ENCODE data around the gene SYNC. TPM values are rescaled to one million over a fixed set of nuclear protein-coding genes. Genes with fewer than 3 reads are reported as not detected.

The SYNC gene
- total and polyA plus RNA-seq, 10 of the 15 experiments (the other 5 are each of a cell fraction or from before 2014, with no cell fraction given) = 0.04 to 0.12 (median 0.05) TPM; not detected in 7

- Histone ChIP-seq H3K4me3 (no peak overlapping the region), H2AFZ (ENCODE audit: control insufficient read depth, low read depth, low read length) (no peak overlapping the region), H3K4me2 (ENCODE audit: control insufficient read depth, insufficient read depth) (no peak overlapping the region), H3K27ac (ENCODE audit: control insufficient read depth, insufficient read depth) (no peak overlapping the region), H3K27me3 (replicated peaks in 1 of 2; ENCODE audit: control insufficient read depth in 2 of 2, insufficient read depth in 2 of 2, low read length in 1 of 2) (peaks cover 6 to 13% of the 10 kb centered on the region in 2 experiments; a peak in 3 of 4 replicates), H3K9me3 (replicated peaks; ENCODE audit: control insufficient read depth, insufficient read depth, low read length) (no peaks in the 10 kb centered on the region), H4K20me1 (ENCODE audit: control insufficient read depth, insufficient read depth) (no peaks in the 10 kb centered on the region), H3K9ac (ENCODE audit: control insufficient read depth, insufficient read depth, low read length) (no peak overlapping the region), H3K36me3 (ENCODE audit: control insufficient read depth in 2 of 2, insufficient read depth in 2 of 2, low read length in 1 of 2) (no peaks in the 10 kb centered on the region), H3K4me1 (ENCODE audit: control insufficient read depth, insufficient read depth, low read length) (no peaks in the 10 kb centered on the region), H3K79me2 (ENCODE audit: control insufficient read depth, insufficient read depth, low read length) (no peaks in the 10 kb centered on the region)
- no TSS peak for BruUV-seq (replicated peaks)
- RAD21 ChIA-PET (ENCODE audit: unreplicated experiment) = interaction anchor here (1.4 kb wide), 1 partner anchor 183 kb away, joined by 4 read pairs; no protein-coding TSS in a partner anchor
- 47% methylated on average over 18 of the region's 18 CpGs for whole genome bisulfite sequencing (ENCODE audit: insufficient coverage, insufficient replicate concordance, low lambda C conversion rate, missing lambda C conversion rate)
- intact Hi-C loops (cut with micrococcal nuclease; ENCODE audit: unreplicated experiment) = no loop called here
- POLR2A ChIA-PET = no interaction called here
- in situ Hi-C loops (cut with MboI) = no loop called here
- no peak for FAIRE-seq
- no peak for DNase-seq (ENCODE audit: low read depth, low spot score)
- ATAC-seq = no peak
- SMC1A ChIA-PET (ENCODE audit: uncharacterized antibody, unreplicated experiment) = interaction anchor here (0.9 to 1.1 kb wide), 2 partner anchors 14 to 302 kb away, joined by 3 read pairs; no protein-coding TSS in a partner anchor
- CTCF ChIA-PET = interaction anchor here (1.3 to 1.9 kb wide), 2 partner anchors 9 to 183 kb away, joined by 5 read pairs; no protein-coding TSS in a partner anchor
- TF ChIP-seq SMAD5 (IDR thresholded peaks at IDR 0.05; ENCODE audit: low read depth) = no peak
Observed at GRCh38 chr1:32703479-32704291, 1.1 kb upstream of the SYNC start.

GRCh38 chr1:32701951-32702598, 495 bp downstream of the SYNC start:
- 32% methylated on average over 20 of the region's 27 CpGs for WGBS (ENCODE audit: insufficient coverage, insufficient replicate concordance, low lambda C conversion rate, missing lambda C conversion rate)
- FAIRE-seq = no peak
- no peak for TF ChIP-seq MYB (IDR thresholded peaks at IDR 0.05; ENCODE audit: borderline replicate concordance, low read depth, low read length)
- no peak for TF ChIP-seq SRF (IDR thresholded peaks at IDR 0.05; ENCODE audit: low read depth in 2 of 2, low read length in 2 of 2)
- no peak for TF ChIP-seq HDGF (IDR thresholded peaks at IDR 0.05)
- no peak for TF ChIP-seq RFX5 (IDR thresholded peaks at IDR 0.05; ENCODE audit: low read depth, low read length)
- no peak for TF ChIP-seq RB1 (IDR thresholded peaks at IDR 0.05; ENCODE audit: borderline replicate concordance)
- no peak for TF ChIP-seq CBFB (IDR thresholded peaks at IDR 0.05; ENCODE audit: low read depth)
- TF ChIP-seq NFYB (IDR thresholded peaks at IDR 0.05; ENCODE audit: insufficient read depth, low read depth, low read length) = no peak
- TF ChIP-seq PAX5 (IDR thresholded peaks at IDR 0.05; ENCODE audit: borderline replicate concordance, low read depth, low read length) = no peak
- TF ChIP-seq SP1 (IDR thresholded peaks at IDR 0.05; ENCODE audit: low read depth, low read length) = no peak
- TF ChIP-seq CHD4 (IDR thresholded peaks at IDR 0.05) = no peak
- no peak for TF ChIP-seq ZBTB40 (IDR thresholded peaks at IDR 0.05; ENCODE audit: borderline replicate concordance)
- no peak for TF ChIP-seq TCF3 (IDR thresholded peaks at IDR 0.05; ENCODE audit: borderline replicate concordance, insufficient read depth, low read depth, low read length)

More at GRCh38 chr1:32701951-32702598, 495 bp downstream of the SYNC start:
- H3K4me1 ChIP-seq (ENCODE audit: control insufficient read depth, insufficient read depth, low read length) = no peaks in the 10 kb centered on the region
- SMC1A ChIA-PET (ENCODE audit: uncharacterized antibody, unreplicated experiment) = no interaction called here
- H3K9ac ChIP-seq (ENCODE audit: control insufficient read depth, insufficient read depth, low read length) = no peak overlapping the region
- in situ Hi-C loops (cut with MboI) = no loop called here
- intact Hi-C loops (cut with micrococcal nuclease; ENCODE audit: unreplicated experiment) = no loop called here
- H2AFZ ChIP-seq (ENCODE audit: control insufficient read depth, low read depth, low read length) = no peak overlapping the region
- no peak overlapping the region for H3K27ac ChIP-seq (ENCODE audit: control insufficient read depth, insufficient read depth)
- no peak overlapping the region for H3K4me2 ChIP-seq (ENCODE audit: control insufficient read depth, insufficient read depth)
- no peaks in the 10 kb centered on the region for H3K79me2 ChIP-seq (ENCODE audit: control insufficient read depth, insufficient read depth, low read length)
- H4K20me1 ChIP-seq (ENCODE audit: control insufficient read depth, insufficient read depth) = no peaks in the 10 kb centered on the region
- RAD21 ChIA-PET (ENCODE audit: unreplicated experiment) = no interaction called here
- no peaks in the 10 kb centered on the region for H3K36me3 ChIP-seq (ENCODE audit: control insufficient read depth in 2 of 2, insufficient read depth in 2 of 2, low read length in 1 of 2)
- POLR2A ChIA-PET = no interaction called here
- DNase-seq (ENCODE audit: low read depth, low spot score) (no peak), ATAC-seq (no peak)
- no TSS peak for BruUV-seq (replicated peaks)
- H3K27me3 ChIP-seq (replicated peaks in 1 of 2; ENCODE audit: control insufficient read depth in 2 of 2, insufficient read depth in 2 of 2, low read length in 1 of 2) = peaks cover 6 to 13% of the 10 kb centered on the region in 2 experiments; a peak in 3 of 4 replicates
- CTCF ChIA-PET = interaction anchor here (0.7 kb wide), 1 partner anchor 182 kb away, joined by 5 read pairs; no protein-coding TSS in a partner anchor
- no peaks in the 10 kb centered on the region for H3K9me3 ChIP-seq (replicated peaks; ENCODE audit: control insufficient read depth, insufficient read depth, low read length)
- H3K4me3 ChIP-seq = no peak overlapping the region

All from GM12878 (cell line).